Nephron progenitor cell (in vitro differentiated cells): ENCODE measurements around the gene PARD3B.

Experiments
- DNase-seq: peaks from one replicate; pipeline ENCODE4 v3.0.0; 2021
- H3K27ac Mint-ChIP-seq: 2 replicates; pipeline ENCODE4 v1.8.0; 2021; ENCODE audit warnings: mild to moderate bottlenecking, moderate library complexity, mixed read lengths
- H3K27me3 Mint-ChIP-seq: 2 replicates; pipeline ENCODE4 v1.8.0; 2021; ENCODE audit warnings: mild to moderate bottlenecking, low read depth, mixed read lengths; ENCODE audit not compliant: poor library complexity
- H3K36me3 Mint-ChIP-seq: 2 replicates; pipeline ENCODE4 v1.8.0; 2021; ENCODE audit warnings: low read depth, mixed read lengths
- H3K4me1 Mint-ChIP-seq: 2 replicates; pipeline ENCODE4 v1.8.0; 2021; ENCODE audit warnings: mixed read lengths
- H3K4me3 Mint-ChIP-seq: 2 replicates; pipeline ENCODE4 v1.8.0; 2021; ENCODE audit warnings: mild to moderate bottlenecking, moderate library complexity, mixed read lengths
- H3K9me3 Mint-ChIP-seq: 2 replicates; pipeline ENCODE4 v1.8.0; 2021; ENCODE audit warnings: mild to moderate bottlenecking, moderate library complexity, mixed read lengths
- CTCF ChIP-seq: fragments of 200-600 bp; sonication (generic); IDR thresholded peaks from 2 replicates; pipeline ENCODE4 v1.5.0; 2021; ENCODE audit warnings: antibody characterized with exemption

PARD3B gene

GRCh38 chr2:204897561-204897960 lies 352.3 kb downstream of the PARD3B start:
- H3K27me3 Mint-ChIP-seq, result no peaks in the 10 kb centered on the region
- peaks cover 25% of the 10 kb centered on the region for H3K36me3 Mint-ChIP-seq
- no peak overlapping the region for H3K27ac Mint-ChIP-seq
- peaks cover 25% of the 10 kb centered on the region for H3K9me3 Mint-ChIP-seq
- no peak overlapping the region for H3K4me3 Mint-ChIP-seq
- no peak for TF ChIP-seq CTCF
- DNase-seq, result no peak
- H3K4me1 Mint-ChIP-seq, result peaks cover 19% of the 10 kb centered on the region

GRCh38 chr2:204898928-204899640 lies 353.8 kb downstream of the PARD3B start:
- no peak for TF ChIP-seq CTCF
- peaks cover 25% of the 10 kb centered on the region for H3K36me3 Mint-ChIP-seq
- peaks cover 25% of the 10 kb centered on the region for H3K9me3 Mint-ChIP-seq
- DNase-seq, result no peak
- H3K27ac Mint-ChIP-seq, result no peak overlapping the region
- peaks cover 19% of the 10 kb centered on the region for H3K4me1 Mint-ChIP-seq
- H3K4me3 Mint-ChIP-seq, result no peak overlapping the region
- H3K27me3 Mint-ChIP-seq, result no peaks in the 10 kb centered on the region

- H3K4me3 Mint-ChIP-seq, result no peak overlapping the region
- TF ChIP-seq CTCF, result no peak
- H3K9me3 Mint-ChIP-seq, result peaks cover 25% of the 10 kb centered on the region
- H3K36me3 Mint-ChIP-seq, result peaks cover 25% of the 10 kb centered on the region
- no peak for DNase-seq
- H3K27me3 Mint-ChIP-seq, result no peaks in the 10 kb centered on the region
- peaks cover 19% of the 10 kb centered on the region for H3K4me1 Mint-ChIP-seq
- H3K27ac Mint-ChIP-seq, result peak overlapping the region; percentile 95
Measured at GRCh38 chr2:204899983-204900382, 354.7 kb downstream of the PARD3B start.

GRCh38 chr2:204900487-204900886 lies 355.2 kb downstream of the PARD3B start:
- H3K4me1 Mint-ChIP-seq, result peaks cover 19% of the 10 kb centered on the region
- peaks cover 25% of the 10 kb centered on the region for H3K36me3 Mint-ChIP-seq
- TF ChIP-seq CTCF, result no peak
- DNase-seq, result no peak
- no peaks in the 10 kb centered on the region for H3K27me3 Mint-ChIP-seq
- peaks cover 25% of the 10 kb centered on the region for H3K9me3 Mint-ChIP-seq
- peak overlapping the region; percentile 95 for H3K27ac Mint-ChIP-seq
- H3K4me3 Mint-ChIP-seq, result no peak overlapping the region

GRCh38 chr2:204900910-204901309 lies 355.6 kb downstream of the PARD3B start:
- DNase-seq, result no peak
- Mint-ChIP-seq H3K4me3 (no peak overlapping the region), H3K4me1 (peaks cover 19% of the 10 kb centered on the region), H3K27ac (peak overlapping the region; percentile 95), H3K9me3 (peaks cover 25% of the 10 kb centered on the region), H3K36me3 (peaks cover 25% of the 10 kb centered on the region), H3K27me3 (no peaks in the 10 kb centered on the region)
- TF ChIP-seq CTCF, result no peak

- TF ChIP-seq CTCF, result no peak
- Mint-ChIP-seq H3K9me3 (peaks cover 27% of the 10 kb centered on the region), H3K27me3 (no peaks in the 10 kb centered on the region), H3K27ac (peak overlapping the region; percentile 95), H3K4me3 (no peak overlapping the region), H3K4me1 (peaks cover 19% of the 10 kb centered on the region), H3K36me3 (peaks cover 25% of the 10 kb centered on the region)
- no peak for DNase-seq
Measured at GRCh38 chr2:204901591-204901990, 356.3 kb downstream of the PARD3B start.
